Fibroblast of lung (primary cell): Measurements from ENCODE around the gene TNFAIP2. TPM values are rescaled to one million over a fixed set of nuclear protein-coding genes. Genes with fewer than 3 reads are reported as not detected.

ENCODE experiments used
- DNase-seq, 2 donors: peaks; one replicate each; pipeline versions ENCODE4 v3.0.0 to v3.0.0-alpha.2; 2010; ENCODE audit warnings: low read depth in 2 of 2
- H2AFZ ChIP-seq: 2 replicates; pipeline ENCODE4 v1.5.1; 2012; ENCODE audit warnings: low read length, control low read depth, inconsistent platforms
- H3K27ac ChIP-seq: 2 replicates; pipeline ENCODE4 v1.5.1; 2011; ENCODE audit warnings: low read length, control low read depth; ENCODE audit not compliant: insufficient read depth
- H3K27me3 ChIP-seq: 2 replicates; pipeline ENCODE4 v1.5.1; 2011; ENCODE audit warnings: mild to moderate bottlenecking, low read length; ENCODE audit not compliant: control insufficient read depth, insufficient read depth
- H3K36me3 ChIP-seq: 2 replicates; pipeline ENCODE4 v1.5.1; 2011; ENCODE audit warnings: low read length; ENCODE audit not compliant: control insufficient read depth, insufficient read depth
- H3K4me1 ChIP-seq: 2 replicates; pipeline ENCODE4 v1.5.1; 2011; ENCODE audit warnings: low read length; ENCODE audit not compliant: control insufficient read depth, insufficient read depth; ENCODE audit errors: extremely low read depth
- H3K4me2 ChIP-seq: 2 replicates; pipeline ENCODE4 v1.5.1; 2011; ENCODE audit warnings: low read length, control low read depth; ENCODE audit not compliant: insufficient read depth; ENCODE audit errors: extremely low read depth
- H3K4me3 ChIP-seq, 4 experiments: fragments of 200-600 bp in 1 of 4; sonication (generic) in 1 of 4; replicated peaks in 1 of 4; 2 replicates each; pipeline ENCODE4 v1.5.1; 2011 to 2016; ENCODE audit warnings: low read length in 4 of 4, low read depth in 3 of 4, mild to moderate bottlenecking in 3 of 4, control low read depth in 2 of 4, inconsistent platforms in 1 of 4, mixed read lengths in 1 of 4; ENCODE audit not compliant: insufficient read depth in 1 of 4; ENCODE audit errors: control extremely low read depth in 1 of 4
- H3K79me2 ChIP-seq: 2 replicates; pipeline ENCODE4 v1.5.1; 2012; ENCODE audit warnings: mild to moderate bottlenecking, low read length, inconsistent platforms; ENCODE audit not compliant: control insufficient read depth, insufficient read depth
- H3K9ac ChIP-seq: 2 replicates; pipeline ENCODE4 v1.5.1; 2011; ENCODE audit warnings: mild to moderate bottlenecking, low read length, control low read depth; ENCODE audit not compliant: insufficient read depth
- H3K9me3 ChIP-seq: 2 replicates; pipeline ENCODE4 v1.5.1; 2012; ENCODE audit warnings: low read depth, low read length; ENCODE audit not compliant: control insufficient read depth, insufficient read depth
- H4K20me1 ChIP-seq: 2 replicates; pipeline ENCODE4 v1.5.1; 2011; ENCODE audit warnings: low read length; ENCODE audit not compliant: control insufficient read depth, insufficient read depth; ENCODE audit errors: extremely low read depth
- EZH2 ChIP-seq: IDR thresholded peaks from 2 replicates; pipeline ENCODE4 v1.5.1; 2012; ENCODE audit warnings: low read length, control low read depth, mild to moderate bottlenecking; ENCODE audit errors: missing control alignments
- polyA plus RNA-seq, 2 donors: library from polyadenylated mRNA; depleted of rRNA in 1 of 2; stranded (reverse) in 1 of 2; unstranded in 1 of 2; fragments of >200 nt; gene quantifications; 2 replicates each; pipeline ENCODE4 v1.2.1, GENCODE V29; 2011 to 2012; ENCODE audit warnings: missing spikeins in 1 of 2
- total RNA-seq: library from RNA; depleted of rRNA; stranded (reverse); fragments of >200 nt; gene quantifications from 2 replicates; pipeline ENCODE4 v1.2.1, GENCODE V29; 2014
- TF ChIP-seq, protein P1 (sequence below), 2 donors: IDR thresholded peaks in 1 of 2; conservative IDR thresholded peaks in 1 of 2; 1 replicate in 1 of 2; 2 replicates in 1 of 2; pipeline ENCODE4 v1.5.1; 2011 to 2012; ENCODE audit warnings: low read length in 2 of 2, control low read depth in 1 of 2, inconsistent platforms in 1 of 2, low read depth in 1 of 2, mild to moderate bottlenecking in 1 of 2

Gene TNFAIP2
- total and polyA plus RNA-seq, 2 donors (not counting 1 experiment from before 2014, with no cell fraction given) = 71.5 to 139 TPM

DNA sequence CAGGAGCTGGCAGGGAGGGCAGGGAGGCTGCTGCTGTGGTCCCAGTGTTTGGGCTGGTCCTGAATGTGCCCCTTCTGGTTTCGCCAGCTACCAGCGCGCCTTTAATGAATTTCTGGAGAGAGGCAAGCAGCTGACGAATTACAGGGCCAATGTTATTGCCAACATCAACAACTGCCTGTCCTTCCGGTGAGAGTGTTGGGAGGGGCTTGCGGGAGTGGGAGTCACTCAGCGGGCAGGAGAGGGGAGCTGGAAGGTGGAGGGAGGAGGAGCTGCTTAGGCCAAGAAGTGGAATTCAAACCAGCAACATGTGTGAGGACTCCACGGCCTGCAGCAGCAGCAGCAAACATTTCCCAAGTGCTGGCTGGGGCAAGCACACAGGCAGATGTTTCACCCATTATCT is 7.7 kb downstream of the TNFAIP2 start:
- DNase-seq = peak; percentile 69 to 84
- no peaks in the 10 kb centered on the region for H4K20me1 ChIP-seq
- H3K4me2 ChIP-seq = no peak overlapping the region
- peaks cover 3% of the 10 kb centered on the region for H3K79me2 ChIP-seq
- H3K27ac ChIP-seq = no peak overlapping the region
- no peak overlapping the region for H2AFZ ChIP-seq
- H3K9ac ChIP-seq = no peak overlapping the region
- peaks cover 43% of the 10 kb centered on the region for H3K36me3 ChIP-seq
- H3K4me1 ChIP-seq = peaks cover 15% of the 10 kb centered on the region
- H3K27me3 ChIP-seq = no peaks in the 10 kb centered on the region
- TF ChIP-seq EZH2 = no peak
- TF ChIP-seq, protein P1, sequence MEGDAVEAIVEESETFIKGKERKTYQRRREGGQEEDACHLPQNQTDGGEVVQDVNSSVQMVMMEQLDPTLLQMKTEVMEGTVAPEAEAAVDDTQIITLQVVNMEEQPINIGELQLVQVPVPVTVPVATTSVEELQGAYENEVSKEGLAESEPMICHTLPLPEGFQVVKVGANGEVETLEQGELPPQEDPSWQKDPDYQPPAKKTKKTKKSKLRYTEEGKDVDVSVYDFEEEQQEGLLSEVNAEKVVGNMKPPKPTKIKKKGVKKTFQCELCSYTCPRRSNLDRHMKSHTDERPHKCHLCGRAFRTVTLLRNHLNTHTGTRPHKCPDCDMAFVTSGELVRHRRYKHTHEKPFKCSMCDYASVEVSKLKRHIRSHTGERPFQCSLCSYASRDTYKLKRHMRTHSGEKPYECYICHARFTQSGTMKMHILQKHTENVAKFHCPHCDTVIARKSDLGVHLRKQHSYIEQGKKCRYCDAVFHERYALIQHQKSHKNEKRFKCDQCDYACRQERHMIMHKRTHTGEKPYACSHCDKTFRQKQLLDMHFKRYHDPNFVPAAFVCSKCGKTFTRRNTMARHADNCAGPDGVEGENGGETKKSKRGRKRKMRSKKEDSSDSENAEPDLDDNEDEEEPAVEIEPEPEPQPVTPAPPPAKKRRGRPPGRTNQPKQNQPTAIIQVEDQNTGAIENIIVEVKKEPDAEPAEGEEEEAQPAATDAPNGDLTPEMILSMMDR (conservative IDR thresholded peaks at IDR 0.05 in 1 of 2, IDR thresholded peaks at IDR 0.05 in 1 of 2; ENCODE audit: low read depth in 1 of 2, low read length in 2 of 2) = no peak
- H3K9me3 ChIP-seq = no peaks in the 10 kb centered on the region
- no peak overlapping the region for H3K4me3 ChIP-seq

DNA sequence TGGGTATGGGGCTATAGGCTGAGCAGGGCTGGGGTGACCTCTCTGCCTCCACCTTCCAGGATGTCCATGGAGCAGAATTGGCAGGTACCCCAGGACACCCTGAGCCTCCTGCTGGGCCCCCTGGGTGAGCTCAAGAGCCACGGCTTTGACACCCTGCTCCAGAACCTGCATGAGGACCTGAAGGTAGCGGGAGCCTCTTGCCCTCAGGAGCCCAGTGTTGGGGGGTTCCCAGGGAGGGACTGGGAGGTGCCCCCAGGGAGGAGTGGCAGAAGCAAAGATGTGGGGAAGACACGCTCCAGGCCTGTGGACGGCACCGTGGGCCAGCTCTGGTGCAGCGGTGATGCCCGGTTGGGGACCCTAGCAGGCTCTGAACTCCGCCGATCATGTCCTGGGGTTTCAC is 8.3 kb downstream of the TNFAIP2 start:
- H3K4me2 ChIP-seq = no peak overlapping the region
- peaks cover 40% of the 10 kb centered on the region for H3K36me3 ChIP-seq
- H2AFZ ChIP-seq = no peak overlapping the region

DNA sequence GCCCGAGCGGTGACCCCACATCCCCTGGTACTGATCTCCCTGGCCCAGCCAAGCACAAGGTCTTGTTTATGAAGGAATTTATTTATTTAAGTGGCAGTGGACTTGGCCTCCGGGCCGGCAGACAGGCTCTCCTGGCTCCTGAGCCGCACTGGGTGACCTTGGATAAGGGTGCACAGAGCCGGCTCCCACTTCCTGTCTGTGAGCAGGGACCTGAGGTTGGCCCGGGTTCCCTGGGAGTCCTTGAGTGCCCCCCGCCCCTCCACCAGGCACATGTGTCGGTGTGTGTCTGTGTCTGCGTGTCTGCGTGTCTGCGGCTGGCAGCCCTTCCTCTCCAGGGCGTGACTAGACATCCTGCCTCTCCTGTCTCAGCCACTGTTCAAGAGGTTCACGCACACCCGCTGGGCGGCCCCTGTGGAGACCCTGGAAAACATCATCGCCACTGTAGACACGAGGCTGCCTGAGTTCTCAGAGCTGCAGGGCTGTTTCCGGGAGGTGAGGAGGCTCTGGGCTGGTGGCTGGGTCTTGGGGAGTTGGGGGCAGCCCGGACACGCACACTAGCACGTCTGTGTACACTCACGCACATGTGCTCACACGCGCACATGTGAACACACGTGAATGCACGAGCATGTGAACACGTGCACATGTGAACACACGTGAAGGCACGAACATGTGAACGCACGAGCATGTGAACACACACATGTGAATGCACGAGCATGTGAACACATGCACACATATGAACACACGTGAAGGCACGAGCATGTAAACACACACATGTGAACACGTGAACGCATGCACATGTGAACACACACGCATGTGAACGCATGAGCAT is 9.3 kb downstream of the TNFAIP2 start:
- Histone ChIP-seq H3K4me3 (no peak overlapping the region), H3K79me2 (peaks cover 3% of the 10 kb centered on the region), H4K20me1 (no peaks in the 10 kb centered on the region), H2AFZ (no peak overlapping the region), H3K4me2 (no peak overlapping the region), H3K27me3 (no peaks in the 10 kb centered on the region), H3K27ac (no peak overlapping the region), H3K9me3 (no peaks in the 10 kb centered on the region), H3K4me1 (peaks cover 14% of the 10 kb centered on the region), H3K9ac (no peak overlapping the region), H3K36me3 (peaks cover 37% of the 10 kb centered on the region)
- no peak for TF ChIP-seq EZH2
- TF ChIP-seq, protein P1 (conservative IDR thresholded peaks at IDR 0.05 in 1 of 2, IDR thresholded peaks at IDR 0.05 in 1 of 2; ENCODE audit: low read depth in 1 of 2, low read length in 2 of 2) = no peak
- DNase-seq = no peak

More for the DNA sequence above, 8.3 kb downstream of the TNFAIP2 start:
- DNase-seq = no peak
- Histone ChIP-seq H4K20me1 (no peaks in the 10 kb centered on the region), H3K9ac (no peak overlapping the region), H3K79me2 (peaks cover 3% of the 10 kb centered on the region), H3K9me3 (no peaks in the 10 kb centered on the region), H3K4me1 (peaks cover 11% of the 10 kb centered on the region), H3K27me3 (no peaks in the 10 kb centered on the region), H3K27ac (no peak overlapping the region), H3K4me3 (no peak overlapping the region)
- TF ChIP-seq, protein P1 (conservative IDR thresholded peaks at IDR 0.05 in 1 of 2, IDR thresholded peaks at IDR 0.05 in 1 of 2; ENCODE audit: low read depth in 1 of 2, low read length in 2 of 2) = no peak
- TF ChIP-seq EZH2 = no peak
